Measurements from ENCODE around the gene KRT72. TPM values are rescaled to one million over a fixed set of nuclear protein-coding genes. Genes with fewer than 3 reads are reported as not detected.

KRT72 gene
- total RNA-seq, 3 donors from 2014 or later, result not detected

GRCh38 chr12:52630008-52630500 lies 28.8 kb upstream of the KRT72 start:
- intact Hi-C loops (cut with DNase I, micrococcal nuclease), result no loop called here
- Histone ChIP-seq H3K36me3 (ENCODE audit: low read depth) (no peaks in the 10 kb centered on the region), H3K4me1 (ENCODE audit: low read depth) (no peaks in the 10 kb centered on the region), H3K9me3 (no peaks in the 10 kb centered on the region), H3K4me3 (no peak overlapping the region)
- ATAC-seq, result no peak
- no peak for DNase-seq
- TF ChIP-seq CTCF (IDR thresholded peaks at IDR 0.05), result no peak

GRCh38 chr12:52629281-52630007 lies 28.2 kb upstream of the KRT72 start:
- H3K36me3 ChIP-seq (ENCODE audit: low read depth), result no peaks in the 10 kb centered on the region
- intact Hi-C loops (cut with DNase I, micrococcal nuclease), result no loop called here
- no peak for TF ChIP-seq CTCF (IDR thresholded peaks at IDR 0.05)
- H3K4me1 ChIP-seq (ENCODE audit: low read depth), result no peaks in the 10 kb centered on the region
- ATAC-seq (no peak), DNase-seq (no peak)
- H3K9me3 ChIP-seq, result no peaks in the 10 kb centered on the region
- no peak overlapping the region for H3K4me3 ChIP-seq

GRCh38 chr12:52628841-52629240 lies 27.6 kb upstream of the KRT72 start:
- DNase-seq (no peak), ATAC-seq (no peak)
- no peaks in the 10 kb centered on the region for H3K9me3 ChIP-seq
- H3K4me3 ChIP-seq, result no peak overlapping the region
- H3K36me3 ChIP-seq (ENCODE audit: low read depth), result no peaks in the 10 kb centered on the region
- TF ChIP-seq CTCF (IDR thresholded peaks at IDR 0.05), result no peak
- no peaks in the 10 kb centered on the region for H3K4me1 ChIP-seq (ENCODE audit: low read depth)
- intact Hi-C loops (cut with DNase I, micrococcal nuclease), result no loop called here

GRCh38 chr12:52628111-52628507 lies 26.8 kb upstream of the KRT72 start:
- Histone ChIP-seq H3K4me3 (no peak overlapping the region), H3K4me1 (ENCODE audit: low read depth) (no peaks in the 10 kb centered on the region), H3K36me3 (ENCODE audit: low read depth) (no peaks in the 10 kb centered on the region), H3K9me3 (no peaks in the 10 kb centered on the region)
- ATAC-seq (no peak), DNase-seq (no peak)
- no peak for TF ChIP-seq CTCF (IDR thresholded peaks at IDR 0.05)
- intact Hi-C loops (cut with DNase I, micrococcal nuclease), result no loop called here

GRCh38 chr12:52627395-52628110 lies 26.3 kb upstream of the KRT72 start:
- Histone ChIP-seq H3K4me1 (ENCODE audit: low read depth) (no peaks in the 10 kb centered on the region), H3K36me3 (ENCODE audit: low read depth) (no peaks in the 10 kb centered on the region), H3K9me3 (no peaks in the 10 kb centered on the region), H3K4me3 (no peak overlapping the region)
- intact Hi-C loops (cut with DNase I, micrococcal nuclease), result no loop called here
- DNase-seq, result no peak
- ATAC-seq, result no peak
- TF ChIP-seq CTCF (IDR thresholded peaks at IDR 0.05), result no peak

Data from mucosa of descending colon (tissue), 3 donors.